HK-2 (cell line): ENCODE measurements around the gene EMID1.

Experiments used
- DNase-seq: peaks from one replicate; pipeline ENCODE4 v3.0.0-alpha.2; 2018; ENCODE audit not compliant: unreplicated experiment

Gene EMID1

GRCh38 chr22:29260601-29261315 lies 55.1 kb downstream of the EMID1 start:
- DNase-seq = no peak

- no peak for DNase-seq
Observed at GRCh38 chr22:29263791-29264276, 58.1 kb downstream of the EMID1 start.

- no peak for DNase-seq
Observed at GRCh38 chr22:29265305-29265704, 59.6 kb downstream of the EMID1 start.

GRCh38 chr22:29265929-29266328 lies 60.2 kb downstream of the EMID1 start:
- no peak for DNase-seq

GRCh38 chr22:29266564-29267461 lies 61.1 kb downstream of the EMID1 start:
- peak; percentile 13 for DNase-seq

- no peak for DNase-seq
Observed at GRCh38 chr22:29267462-29267857, 61.8 kb downstream of the EMID1 start.

- DNase-seq = peak; percentile 95
Observed at GRCh38 chr22:29267858-29268510, 62.3 kb downstream of the EMID1 start, which contains the start of the genes EWSR1 and RHBDD3. Gene EWSR1, plus strand, starts transcription at chr22:29268268. Its CDS starts 69 bp downstream, at chr22:29268337. Gene RHBDD3, minus strand, starts transcription at chr22:29267981. Its CDS starts 2,355 bp downstream, at chr22:29265626.

- peak; percentile 48 for DNase-seq
Observed at GRCh38 chr22:29268511-29269229, 63.0 kb downstream of the EMID1 start.

GRCh38 chr22:29269230-29269604 lies 63.5 kb downstream of the EMID1 start:
- no peak for DNase-seq

GRCh38 chr22:29269731-29270474 lies 64.2 kb downstream of the EMID1 start:
- DNase-seq = no peak

GRCh38 chr22:29270475-29271271 lies 65.0 kb downstream of the EMID1 start:
- DNase-seq = no peak

GRCh38 chr22:29272624-29273023 lies 66.9 kb downstream of the EMID1 start:
- no peak for DNase-seq

- DNase-seq = no peak
Observed at GRCh38 chr22:29275167-29275566, 69.5 kb downstream of the EMID1 start.

- no peak for DNase-seq
Observed at GRCh38 chr22:29275819-29276565, 70.3 kb downstream of the EMID1 start.

- DNase-seq = no peak
Observed at GRCh38 chr22:29277927-29278326, 72.2 kb downstream of the EMID1 start.

- DNase-seq = no peak
Observed at GRCh38 chr22:29284196-29284595, 78.5 kb downstream of the EMID1 start.

- DNase-seq = no peak
Observed at GRCh38 chr22:29288837-29289236, 83.1 kb downstream of the EMID1 start.

GRCh38 chr22:29290061-29290460 lies 84.4 kb downstream of the EMID1 start:
- DNase-seq = no peak

GRCh38 chr22:29291215-29291614 lies 85.5 kb downstream of the EMID1 start:
- DNase-seq = no peak
